GM12878 (cell line): ENCODE results near the gene MMADHC. TPM values are rescaled to one million over a fixed set of nuclear protein-coding genes. Genes with fewer than 3 reads are reported as not detected.

Experiments used
- ATAC-seq: fragments of 200-7000 bp; cut with Tn5 transposase; 3 replicates; pipeline ENCODE4 v1.9.1; 2020; ENCODE audit warnings: mild to moderate bottlenecking, moderate library complexity
- BruUV-seq: library from RNA; stranded (reverse); fragments of 400-500 nt; replicated peaks from 2 replicates; lab custom pipeline; 2021; lab: Mats Ljungman, UMichigan
- CTCF ChIA-PET: fragments of 300-600 bp; sonication (Branson Sonifier 250); formaldehyde crosslinking; extraction: SDS; loops from one replicate; lab custom pipeline; 2021; ENCODE audit warnings: inconsistent platforms; lab: Yijun Ruan, JAX
- POLR2A ChIA-PET: fragments of 350-600 bp; formaldehyde crosslinking; extraction: SDS; loops from one replicate; lab custom pipeline; 2021; ENCODE audit warnings: inconsistent platforms; lab: Charles Lee
- RAD21 ChIA-PET: fragments of 300-600 bp; sonication (Branson Sonifier 250); formaldehyde crosslinking; loops from one replicate; lab custom pipeline; 2023; ENCODE audit warnings: antibody characterized with exemption; ENCODE audit not compliant: unreplicated experiment; lab: Charles Lee
- SMC1A ChIA-PET: fragments of 300-600 bp; sonication (Branson Sonifier 250); formaldehyde crosslinking; loops from one replicate; lab custom pipeline; 2023; ENCODE audit not compliant: unreplicated experiment, uncharacterized antibody; lab: Charles Lee
- DNase-seq: peaks from one replicate; pipeline ENCODE4 v3.0.0-alpha.2; 2011; ENCODE audit warnings: low read depth, low spot score
- FAIRE-seq: peaks from 3 replicates; lab custom pipeline; 2011; peaks lifted over from hg19 to GRCh38; lab: Jason Lieb, UNC
- H2AFZ ChIP-seq: 2 replicates; pipeline ENCODE4 v1.6.0; 2011; ENCODE audit warnings: low read depth, low read length, control low read depth; ENCODE audit not compliant: control insufficient read depth
- H3K27ac ChIP-seq: 2 replicates; pipeline ENCODE4 v1.5.1; 2011; ENCODE audit warnings: control low read depth; ENCODE audit not compliant: control insufficient read depth, insufficient read depth
- H3K27me3 ChIP-seq, 2 experiments: replicated peaks in 1 of 2; 2 replicates each; pipeline versions ENCODE4 v1.6.0 to v1.6.1; 2011; ENCODE audit warnings: low read length in 1 of 2; ENCODE audit not compliant: control insufficient read depth in 2 of 2, insufficient read depth in 2 of 2
- H3K36me3 ChIP-seq, 2 experiments: 2 replicates each; pipeline ENCODE4 v1.5.1; 2011; ENCODE audit warnings: low read length in 1 of 2; ENCODE audit not compliant: control insufficient read depth in 2 of 2, insufficient read depth in 2 of 2
- H3K4me1 ChIP-seq: 2 replicates; pipeline ENCODE4 v1.6.1; 2011; ENCODE audit warnings: mild to moderate bottlenecking, low read length, moderate library complexity, mixed read lengths; ENCODE audit not compliant: control insufficient read depth, insufficient read depth
- H3K4me2 ChIP-seq: 2 replicates; pipeline ENCODE4 v1.6.0; 2011; ENCODE audit warnings: control low read depth; ENCODE audit not compliant: control insufficient read depth, insufficient read depth
- H3K4me3 ChIP-seq: fragments of 200-600 bp; sonication (generic); 2 replicates; pipeline ENCODE4 v1.5.1; 2016
- H3K79me2 ChIP-seq: 2 replicates; pipeline ENCODE4 v1.6.0; 2011; ENCODE audit warnings: low read length; ENCODE audit not compliant: control insufficient read depth, insufficient read depth
- H3K9ac ChIP-seq: 2 replicates; pipeline ENCODE4 v1.8.0; 2011; ENCODE audit warnings: low read length, control low read depth, mixed read lengths; ENCODE audit not compliant: control insufficient read depth, insufficient read depth
- H3K9me3 ChIP-seq: replicated peaks from 3 replicates; pipeline ENCODE4 v1.5.1; 2011; ENCODE audit warnings: mild to moderate bottlenecking, low read length; ENCODE audit not compliant: control insufficient read depth, insufficient read depth
- H4K20me1 ChIP-seq: 2 replicates; pipeline ENCODE4 v1.6.0; 2011; ENCODE audit not compliant: control insufficient read depth, insufficient read depth
- E4F1 ChIP-seq: fragments of 450-650 bp; IDR thresholded peaks from 2 replicates; pipeline ENCODE4 v1.6.1; 2018; ENCODE audit warnings: borderline replicate concordance, mild to moderate bottlenecking; ENCODE audit not compliant: partially characterized antibody
- EZH2 ChIP-seq: IDR thresholded peaks from 2 replicates; pipeline ENCODE4 v1.6.1; 2012; ENCODE audit warnings: low read depth, mild to moderate bottlenecking, control low read depth, inconsistent platforms, low read length, borderline replicate concordance; ENCODE audit not compliant: control insufficient read depth
- HDAC6 ChIP-seq: fragments of 200-600 bp; sonication (generic); IDR thresholded peaks from one replicate; pipeline ENCODE4 v1.8.0; 2017; ENCODE audit warnings: antibody characterized with exemption; ENCODE audit not compliant: unreplicated experiment
- MLLT1 ChIP-seq: fragments of 450-650 bp; IDR thresholded peaks from 2 replicates; pipeline ENCODE4 v1.6.1; 2016; ENCODE audit warnings: mild to moderate bottlenecking
- NBN ChIP-seq: fragments of 450-650 bp; IDR thresholded peaks from 2 replicates; pipeline ENCODE4 v1.6.1; 2016
- NFYB ChIP-seq: IDR thresholded peaks from 2 replicates; pipeline ENCODE4 v1.6.1; 2011; ENCODE audit warnings: low read depth, mild to moderate bottlenecking, low read length, improper control_type of control experiment, moderate library complexity; ENCODE audit not compliant: insufficient read depth
- NR2C1 ChIP-seq: fragments of 450-650 bp; IDR thresholded peaks from 2 replicates; pipeline ENCODE4 v1.6.1; 2017; ENCODE audit warnings: antibody characterized with exemption, mild to moderate bottlenecking, moderate library complexity
- PAX5 ChIP-seq: IDR thresholded peaks from 2 replicates; pipeline ENCODE4 v1.6.1; 2011; ENCODE audit warnings: low read depth, low read length, borderline replicate concordance
- PKNOX1 ChIP-seq: fragments of 450-650 bp; IDR thresholded peaks from 2 replicates; pipeline ENCODE4 v1.6.1; 2016; ENCODE audit warnings: mild to moderate bottlenecking
- SIX5 ChIP-seq: IDR thresholded peaks from 2 replicates; pipeline ENCODE4 v1.6.1; 2011; ENCODE audit warnings: mild to moderate bottlenecking, low read depth, low read length, moderate library complexity; ENCODE audit not compliant: severe bottlenecking
- SMAD1 ChIP-seq: fragments of 450-650 bp; IDR thresholded peaks from 2 replicates; pipeline ENCODE4 v1.6.1; 2018; ENCODE audit warnings: mild to moderate bottlenecking, low read depth; ENCODE audit not compliant: partially characterized antibody
- SMC3 ChIP-seq: IDR thresholded peaks from 2 replicates; pipeline ENCODE4 v1.6.1; 2011; ENCODE audit warnings: low read length, improper control_type of control experiment, borderline replicate concordance
- TAF1 ChIP-seq: IDR thresholded peaks from 2 replicates; pipeline ENCODE4 v1.6.1; 2011; ENCODE audit warnings: mild to moderate bottlenecking, low read depth, low read length, borderline replicate concordance
- ZNF274 ChIP-seq: IDR thresholded peaks from one replicate; pipeline ENCODE4 v1.8.0; 2011; ENCODE audit not compliant: insufficient read length, insufficient read depth
- ZNF622 ChIP-seq: fragments of 450-650 bp; IDR thresholded peaks from 2 replicates; pipeline ENCODE4 v1.6.1; 2017; ENCODE audit warnings: mild to moderate bottlenecking, inconsistent platforms
- WGBS: methylation state at CpG from one replicate; pipeline ENCODE4 v1.1.6; 2016; ENCODE audit warnings: low lambda C conversion rate; ENCODE audit not compliant: insufficient replicate concordance, insufficient coverage; ENCODE audit errors: missing lambda C conversion rate; 5-methylcytosine and 5-hydroxymethylcytosine counted together
- in situ Hi-C: fragments of 300-500 bp; cut with MboI; formaldehyde crosslinking; loops from 9 replicates; pipeline ENCODE4 v1.14.3; 2018; ENCODE audit warnings: mixed read lengths
- intact Hi-C: fragments of 100-400 bp; cut with micrococcal nuclease; formaldehyde crosslinking; loops from one replicate; pipeline ENCODE4 v1.14.2; 2022; ENCODE audit not compliant: unreplicated experiment
- polyA plus RNA-seq, 11 experiments: library from polyadenylated mRNA; depleted of rRNA in 4 of 11; unstranded in 6 of 11; stranded (reverse) in 5 of 11; fragments of >200 nt; fragmentation: Nextera tagmentation in 4 of 11; fragmentation: Illumina TruSeq in 1 of 11; extraction: Ambion mirVana in 4 of 11; extraction: Trizol in 1 of 11; gene quantifications; 1 replicate in 1 of 11; 2 replicates in 10 of 11; pipeline versions ENCODE4 v1.2.1 to v1.2.3, GENCODE V29; 2011 to 2016; ENCODE audit warnings: inconsistent platforms in 2 of 11, missing spikeins in 2 of 11, low read depth in 1 of 11
- total RNA-seq, 4 experiments: library from RNA; depleted of rRNA in 3 of 4; stranded (reverse); fragments of >200 nt in 3 of 4; fragmentation: Illumina TruSeq in 1 of 4; extraction: Trizol in 1 of 4; gene quantifications; 2 replicates each; pipeline versions ENCODE4 v1.2.1 to v1.2.3, GENCODE V29; 2013 to 2021
- TF ChIP-seq, protein P1 (sequence below): fragments of 450-650 bp; IDR thresholded peaks from 2 replicates; pipeline ENCODE4 v1.6.1; 2017; ENCODE audit warnings: antibody characterized with exemption, mild to moderate bottlenecking, moderate library complexity

MMADHC gene
- total and polyA plus RNA-seq, 10 of the 15 experiments (the other 5 are each of a cell fraction or from before 2014, with no cell fraction given) = 93.6 to 415 (median 147) TPM

GRCh38 chr2:149612122-149612521 lies 24.5 kb upstream of the MMADHC start:
- Histone ChIP-seq H3K4me1 (no peaks in the 10 kb centered on the region), H3K36me3 (no peaks in the 10 kb centered on the region), H3K9ac (no peak overlapping the region), H3K4me2 (no peak overlapping the region), H3K27me3 (no peaks in the 10 kb centered on the region), H3K4me3 (no peak overlapping the region), H2AFZ (no peak overlapping the region), H3K79me2 (no peaks in the 10 kb centered on the region), H4K20me1 (no peaks in the 10 kb centered on the region), H3K9me3 (no peaks in the 10 kb centered on the region), H3K27ac (no peak overlapping the region)
- RAD21 ChIA-PET = no interaction called here
- in situ Hi-C loops (no loop called here), intact Hi-C loops (no loop called here)
- SMC1A ChIA-PET = no interaction called here
- DNase-seq (no peak), ATAC-seq (no peak), FAIRE-seq (no peak)
- CTCF ChIA-PET = interaction anchor here (1.0 kb wide), 1 partner anchor 64 kb away, joined by 3 read pairs; no protein-coding TSS in a partner anchor
- POLR2A ChIA-PET = no interaction called here
- no TSS peak for BruUV-seq
- WGBS = 100% methylated on average over 1 of the region's 1 CpG
- TF ChIP-seq SMC3 (no peak), NBN (no peak), ZNF274 (no peak), SMAD1 (no peak), HDAC6 (no peak), EZH2 (no peak), PAX5 (no peak), SIX5 (no peak), E4F1 (no peak), TAF1 (no peak), PKNOX1 (no peak), NFYB (no peak), ZNF622 (no peak), NR2C1 (no peak), MLLT1 (no peak)
- TF ChIP-seq, protein P1, sequence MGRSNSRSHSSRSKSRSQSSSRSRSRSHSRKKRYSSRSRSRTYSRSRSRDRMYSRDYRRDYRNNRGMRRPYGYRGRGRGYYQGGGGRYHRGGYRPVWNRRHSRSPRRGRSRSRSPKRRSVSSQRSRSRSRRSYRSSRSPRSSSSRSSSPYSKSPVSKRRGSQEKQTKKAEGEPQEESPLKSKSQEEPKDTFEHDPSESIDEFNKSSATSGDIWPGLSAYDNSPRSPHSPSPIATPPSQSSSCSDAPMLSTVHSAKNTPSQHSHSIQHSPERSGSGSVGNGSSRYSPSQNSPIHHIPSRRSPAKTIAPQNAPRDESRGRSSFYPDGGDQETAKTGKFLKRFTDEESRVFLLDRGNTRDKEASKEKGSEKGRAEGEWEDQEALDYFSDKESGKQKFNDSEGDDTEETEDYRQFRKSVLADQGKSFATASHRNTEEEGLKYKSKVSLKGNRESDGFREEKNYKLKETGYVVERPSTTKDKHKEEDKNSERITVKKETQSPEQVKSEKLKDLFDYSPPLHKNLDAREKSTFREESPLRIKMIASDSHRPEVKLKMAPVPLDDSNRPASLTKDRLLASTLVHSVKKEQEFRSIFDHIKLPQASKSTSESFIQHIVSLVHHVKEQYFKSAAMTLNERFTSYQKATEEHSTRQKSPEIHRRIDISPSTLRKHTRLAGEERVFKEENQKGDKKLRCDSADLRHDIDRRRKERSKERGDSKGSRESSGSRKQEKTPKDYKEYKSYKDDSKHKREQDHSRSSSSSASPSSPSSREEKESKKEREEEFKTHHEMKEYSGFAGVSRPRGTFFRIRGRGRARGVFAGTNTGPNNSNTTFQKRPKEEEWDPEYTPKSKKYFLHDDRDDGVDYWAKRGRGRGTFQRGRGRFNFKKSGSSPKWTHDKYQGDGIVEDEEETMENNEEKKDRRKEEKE = no peak
